Gastrocnemius medialis (tissue), 4 donors: ENCODE measurements around the gene MARK2. TPM values are rescaled to one million over a fixed set of nuclear protein-coding genes. Genes with fewer than 3 reads are reported as not detected.

Source experiments
- ATAC-seq, 2 donors: fragments of 150-250 bp; one replicate each; pipeline ENCODE4 v1.9.1; 2016
- DNase-seq, 2 donors: peaks; one replicate each; pipeline ENCODE4 v3.0.0-alpha.2; 2019
- H3K27ac ChIP-seq, 4 donors: fragments of 200-600 bp; sonication (generic); 1 replicate in 1 of 4; 2 replicates in 3 of 4; pipeline ENCODE4 v1.5.1; 2016 to 2018; ENCODE audit warnings: mild to moderate bottlenecking in 2 of 4, moderate library complexity in 1 of 4
- H3K27me3 ChIP-seq, 3 donors: fragments of 200-600 bp; sonication (generic) in 2 of 3; 1 replicate in 1 of 3; 2 replicates in 2 of 3; pipeline versions ENCODE4 v1.5.1 to v1.6.0; 2016 to 2019; ENCODE audit warnings: mild to moderate bottlenecking in 1 of 3, moderate library complexity in 1 of 3
- H3K36me3 ChIP-seq, 2 donors: fragments of 200-600 bp; sonication (generic) in 1 of 2; one replicate each; pipeline ENCODE4 v1.5.1; 2017 to 2018
- H3K4me1 ChIP-seq, 2 donors: fragments of 200-600 bp; sonication (generic) in 1 of 2; one replicate each; pipeline ENCODE4 v1.5.1; 2016 to 2017; ENCODE audit warnings: mild to moderate bottlenecking in 2 of 2
- H3K4me3 ChIP-seq, 4 donors: fragments of 200-600 bp; sonication (generic) in 3 of 4; 1 replicate in 1 of 4; 2 replicates in 3 of 4; pipeline ENCODE4 v1.5.1; 2016 to 2019; ENCODE audit warnings: mild to moderate bottlenecking in 2 of 4
- H3K9me3 ChIP-seq, 3 donors: fragments of 200-600 bp; sonication (generic) in 2 of 3; 1 replicate in 1 of 3; 2 replicates in 2 of 3; pipeline ENCODE4 v1.5.1; 2016 to 2019
- CTCF ChIP-seq, 5 experiments: fragments of 450-650 bp in 3 of 5; fragments of 200-600 bp in 2 of 5; sonication (generic) in 2 of 5; IDR thresholded peaks in 4 of 5; conservative IDR thresholded peaks in 1 of 5; 1 replicate in 4 of 5; 2 replicates in 1 of 5; pipeline ENCODE4 v1.5.1; 2016 to 2019; ENCODE audit warnings: antibody characterized with exemption in 5 of 5, mild to moderate bottlenecking in 3 of 5, moderate library complexity in 3 of 5
- POLR2A ChIP-seq, 2 donors: fragments of 450-650 bp; IDR thresholded peaks; one replicate each; pipeline ENCODE4 v1.6.1; 2017; ENCODE audit warnings: antibody characterized with exemption in 2 of 2, mild to moderate bottlenecking in 2 of 2, moderate library complexity in 2 of 2
- in situ Hi-C, 4 donors: fragments of 200-750 bp; cut with MboI; loops; one replicate each; pipeline versions ENCODE4 v1.15.0 to v1.8.0; 2017; ENCODE audit warnings: low sequenced_read_pairs in 4 of 4
- intact Hi-C: fragments of 100-400 bp; cut with DNase I; formaldehyde crosslinking; loops from one replicate; pipeline ENCODE4 v1.15.1; 2023; ENCODE audit warnings: low total_unique reads
- total RNA-seq, 4 donors: library from RNA; depleted of rRNA; stranded (reverse); fragments of >200 nt; gene quantifications; one replicate each; pipeline versions ENCODE4 v1.1.0 to v1.2.3, GENCODE V29; 2016

Gene MARK2
- total RNA-seq, 4 donors from 2014 or later = 17.8 to 37.2 (median 30.3) TPM

GRCh38 chr11:63837027-63837688, 1.8 kb upstream of the MARK2 start:
- peak; percentile 44 to 51 for ATAC-seq
- Histone ChIP-seq H3K4me3 (no peak overlapping the region), H3K36me3 (no peaks in the 10 kb centered on the region), H3K4me1 (peaks cover 31 to 32% of the 10 kb centered on the region in 2 donors), H3K27ac (peak overlapping the region; percentile 82 to 94 (median 84)), H3K27me3 (no peaks in the 10 kb centered on the region), H3K9me3 (no peaks in the 10 kb centered on the region)
- peak; percentile 78 to 93 (median 86) for TF ChIP-seq CTCF (IDR thresholded peaks at IDR 0.05 in 4 of 5, conservative IDR thresholded peaks at IDR 0.05 in 1 of 5)
- TF ChIP-seq POLR2A (IDR thresholded peaks at IDR 0.05) = no peak
- intact Hi-C loops (loop anchor here (1.0 to 2.0 kb wide), 3 partner anchors 68 to 312 kb away; partner anchors contain the start of gene ZFTA), in situ Hi-C loops (loop anchor here (5.0 to 25.0 kb wide), 4 partner anchors 108 to 325 kb away; partner anchors contain the start of gene MACROD1 (in 1 of the 4))
- peak; percentile 57 to 78 for DNase-seq

- Histone ChIP-seq H3K27ac (peak overlapping the region; percentile 82 to 94 (median 84)), H3K9me3 (no peaks in the 10 kb centered on the region), H3K4me1 (peaks cover 33 to 37% of the 10 kb centered on the region in 2 donors), H3K36me3 (no peaks in the 10 kb centered on the region), H3K27me3 (no peaks in the 10 kb centered on the region), H3K4me3 (peak overlapping the region in 2 of 4 donors; percentile 29 to 80)
- in situ Hi-C loops = loop anchor here (5.0 to 25.0 kb wide), 4 partner anchors 107 to 325 kb away; partner anchors contain the start of gene MACROD1 (in 1 of the 4)
- DNase-seq = no peak
- intact Hi-C loops = loop anchor here (1.0 to 2.0 kb wide), 5 partner anchors 35 to 311 kb away; partner anchors contain the start of gene ZFTA
- TF ChIP-seq CTCF (IDR thresholded peaks at IDR 0.05 in 4 of 5, conservative IDR thresholded peaks at IDR 0.05 in 1 of 5) (no peak), POLR2A (IDR thresholded peaks at IDR 0.05) (no peak)
- ATAC-seq = no peak
These were observed 1.2 kb upstream of the MARK2 start for GRCh38 chr11:63837739-63838138.

- H3K4me1 ChIP-seq = peaks cover 35 to 40% of the 10 kb centered on the region in 2 donors
These were observed 696 bp upstream of the MARK2 start for GRCh38 chr11:63838150-63838677.

More at GRCh38 chr11:63838150-63838677, 696 bp upstream of the MARK2 start:
- DNase-seq (peak in 1 of 2 donors; percentile 19), ATAC-seq (no peak)
- H3K36me3 ChIP-seq = no peaks in the 10 kb centered on the region
- H3K9me3 ChIP-seq = no peaks in the 10 kb centered on the region
- H3K4me3 ChIP-seq = peak overlapping the region; percentile 29 to 93 (median 56)
- no peaks in the 10 kb centered on the region for H3K27me3 ChIP-seq
- in situ Hi-C loops = loop anchor here (5.0 to 25.0 kb wide), 4 partner anchors 107 to 324 kb away; partner anchors contain the start of gene MACROD1 (in 1 of the 4)
- H3K27ac ChIP-seq = peak overlapping the region; percentile 82 to 94 (median 84)
- no peak for TF ChIP-seq POLR2A (IDR thresholded peaks at IDR 0.05)
- no peak for TF ChIP-seq CTCF (IDR thresholded peaks at IDR 0.05 in 4 of 5, conservative IDR thresholded peaks at IDR 0.05 in 1 of 5)
- intact Hi-C loops = loop anchor here (1.0 kb wide), 2 partner anchors 34 to 80 kb away; no protein-coding TSS in a partner anchor
